K562 (cell line): ENCODE data around the gene GABARAPL2. TPM values are rescaled to one million over a fixed set of nuclear protein-coding genes. Genes with fewer than 3 reads are reported as not detected.

ENCODE experiments used
- BCOR ChIP-seq: fragments of 450-650 bp; IDR thresholded peaks from 2 replicates; pipeline ENCODE4 v1.6.1; 2016
- BRD9 ChIP-seq: fragments of 450-650 bp; IDR thresholded peaks from 2 replicates; pipeline ENCODE4 v1.6.1; 2018; ENCODE audit warnings: low read depth; ENCODE audit not compliant: partially characterized antibody
- C11orf30 ChIP-seq: fragments of 450-650 bp; IDR thresholded peaks from 2 replicates; pipeline ENCODE4 v1.6.1; 2016; ENCODE audit warnings: low read depth, mild to moderate bottlenecking
- CBFA2T3 ChIP-seq: fragments of 450-650 bp; IDR thresholded peaks from 2 replicates; pipeline ENCODE4 v1.6.1; 2017
- DPF2 ChIP-seq: fragments of 450-650 bp; IDR thresholded peaks from 2 replicates; pipeline ENCODE4 v1.6.1; 2016
- GABPA ChIP-seq: fragments of 200-800 bp; sonication (Bioruptor generic); conservative IDR thresholded peaks from 2 replicates; pipeline ENCODE4 v1.6.1; 2016; ENCODE audit warnings: low read depth, missing genetic modification characterization, missing compliant biosample characterization
- MECOM ChIP-seq: fragments of 250-450 bp; sonication (Bioruptor Pico); IDR thresholded peaks from 2 replicates; pipeline ENCODE4 v1.8.0; 2022; ENCODE audit warnings: inconsistent platforms
- MYC ChIP-seq, 2 experiments: fragments of 250-450 bp in 1 of 2; sonication (Bioruptor Pico) in 1 of 2; IDR thresholded peaks; 2 replicates each; pipeline versions ENCODE4 v1.5.1 to v1.6.1; 2012 to 2021; ENCODE audit warnings: low read depth in 2 of 2, borderline replicate concordance in 1 of 2, improper control_type of control experiment in 1 of 2, low read length in 1 of 2, mild to moderate bottlenecking in 1 of 2, moderate library complexity in 1 of 2
- NFATC3 ChIP-seq: fragments of 450-650 bp; IDR thresholded peaks from 2 replicates; pipeline ENCODE4 v1.6.1; 2017; ENCODE audit warnings: mild to moderate bottlenecking
- NR2C1 ChIP-seq, 2 experiments: fragments of 450-650 bp; IDR thresholded peaks; 2 replicates each; pipeline ENCODE4 v1.6.1; 2017; ENCODE audit warnings: mild to moderate bottlenecking in 2 of 2, antibody characterized with exemption in 1 of 2, inconsistent platforms in 1 of 2, missing compliant biosample characterization in 1 of 2, missing genetic modification characterization in 1 of 2
- NRF1 ChIP-seq, 2 experiments: fragments of 450-650 bp; IDR thresholded peaks in 1 of 2; conservative IDR thresholded peaks in 1 of 2; 2 replicates each; pipeline ENCODE4 v1.6.1; 2014; ENCODE audit warnings: mild to moderate bottlenecking in 2 of 2
- NUFIP1 ChIP-seq: fragments of 450-650 bp; IDR thresholded peaks from 2 replicates; pipeline ENCODE4 v1.6.1; 2018; ENCODE audit not compliant: partially characterized antibody
- POLR2AphosphoS5 ChIP-seq: IDR thresholded peaks from 2 replicates; pipeline ENCODE4 v1.6.1; 2011; ENCODE audit warnings: mild to moderate bottlenecking, low read depth, low read length, moderate library complexity; ENCODE audit not compliant: control insufficient read depth, insufficient read depth
- PTTG1 ChIP-seq: fragments of 450-650 bp; IDR thresholded peaks from 2 replicates; pipeline ENCODE4 v1.6.1; 2016; ENCODE audit warnings: low read depth, mild to moderate bottlenecking, missing genetic modification characterization, missing compliant biosample characterization
- RAD51 ChIP-seq: fragments of 450-650 bp; IDR thresholded peaks from 2 replicates; pipeline ENCODE4 v1.7.1; 2016; ENCODE audit warnings: low read depth, mild to moderate bottlenecking, borderline replicate concordance
- SMARCA4 ChIP-seq: fragments of 450-650 bp; IDR thresholded peaks from 2 replicates; pipeline ENCODE4 v1.6.1; 2016
- SP1 ChIP-seq: sonication (generic); formaldehyde crosslinking; IDR thresholded peaks from 2 replicates; pipeline ENCODE4 v1.8.1; 2022; ENCODE audit warnings: mild to moderate bottlenecking, missing genetic modification reagents
- TAF7 ChIP-seq: fragments of 450-650 bp; IDR thresholded peaks from 2 replicates; pipeline ENCODE4 v1.6.1; 2016; ENCODE audit warnings: missing genetic modification characterization, missing compliant biosample characterization
- TAF9B ChIP-seq: fragments of 450-650 bp; IDR thresholded peaks from 2 replicates; pipeline ENCODE4 v1.6.1; 2018; ENCODE audit warnings: mild to moderate bottlenecking; ENCODE audit not compliant: partially characterized antibody
- TRIM24 ChIP-seq, 2 experiments: fragments of 450-650 bp; IDR thresholded peaks; 2 replicates each; pipeline ENCODE4 v1.6.1; 2016
- ZNF41 ChIP-seq: fragments of 250-450 bp; sonication (Bioruptor Pico); conservative IDR thresholded peaks from 2 replicates; pipeline ENCODE4 v1.4.0; 2020; ENCODE audit warnings: mild to moderate bottlenecking
- ZNF695 ChIP-seq: fragments of 450-650 bp; formaldehyde crosslinking; IDR thresholded peaks from 2 replicates; pipeline ENCODE4 v1.4.0; 2020; ENCODE audit warnings: mild to moderate bottlenecking, moderate library complexity
- polyA plus RNA-seq, 8 experiments: library from polyadenylated mRNA; depleted of rRNA in 4 of 8; stranded (reverse) in 5 of 8; unstranded in 3 of 8; fragments of >200 nt; fragmentation: Nextera tagmentation in 2 of 8; fragmentation: Illumina TruSeq in 1 of 8; extraction: Ambion mirVana in 2 of 8; extraction: Trizol in 1 of 8; gene quantifications; 2 replicates each; pipeline versions ENCODE4 v1.2.1 to v1.2.3, GENCODE V29; 2011 to 2014; ENCODE audit warnings: inconsistent platforms in 1 of 8, missing spikeins in 1 of 8
- total RNA-seq, 7 experiments: library from RNA; depleted of rRNA in 6 of 7; stranded (reverse); fragments of >200 nt in 6 of 7; fragmentation: Illumina TruSeq in 2 of 7; extraction: Trizol in 2 of 7; gene quantifications; 2 replicates each; pipeline versions ENCODE4 v1.2.1 to v1.2.3, GENCODE V29; 2011 to 2021; ENCODE audit warnings: low replicate concordance in 1 of 7
- TF ChIP-seq, protein P1 (sequence below): fragments of 450-650 bp; IDR thresholded peaks from 2 replicates; pipeline ENCODE4 v1.6.1; 2016
- TF ChIP-seq, protein P2 (sequence below): fragments of 450-650 bp; IDR thresholded peaks from 2 replicates; pipeline ENCODE4 v1.6.1; 2017; ENCODE audit warnings: antibody characterized with exemption, mild to moderate bottlenecking

GABARAPL2 gene
- total and polyA plus RNA-seq, 9 of the 15 experiments (the other 6 are each of a cell fraction or from before 2014, with no cell fraction given), result 42.1 to 288 (median 91.8) TPM

DNA sequence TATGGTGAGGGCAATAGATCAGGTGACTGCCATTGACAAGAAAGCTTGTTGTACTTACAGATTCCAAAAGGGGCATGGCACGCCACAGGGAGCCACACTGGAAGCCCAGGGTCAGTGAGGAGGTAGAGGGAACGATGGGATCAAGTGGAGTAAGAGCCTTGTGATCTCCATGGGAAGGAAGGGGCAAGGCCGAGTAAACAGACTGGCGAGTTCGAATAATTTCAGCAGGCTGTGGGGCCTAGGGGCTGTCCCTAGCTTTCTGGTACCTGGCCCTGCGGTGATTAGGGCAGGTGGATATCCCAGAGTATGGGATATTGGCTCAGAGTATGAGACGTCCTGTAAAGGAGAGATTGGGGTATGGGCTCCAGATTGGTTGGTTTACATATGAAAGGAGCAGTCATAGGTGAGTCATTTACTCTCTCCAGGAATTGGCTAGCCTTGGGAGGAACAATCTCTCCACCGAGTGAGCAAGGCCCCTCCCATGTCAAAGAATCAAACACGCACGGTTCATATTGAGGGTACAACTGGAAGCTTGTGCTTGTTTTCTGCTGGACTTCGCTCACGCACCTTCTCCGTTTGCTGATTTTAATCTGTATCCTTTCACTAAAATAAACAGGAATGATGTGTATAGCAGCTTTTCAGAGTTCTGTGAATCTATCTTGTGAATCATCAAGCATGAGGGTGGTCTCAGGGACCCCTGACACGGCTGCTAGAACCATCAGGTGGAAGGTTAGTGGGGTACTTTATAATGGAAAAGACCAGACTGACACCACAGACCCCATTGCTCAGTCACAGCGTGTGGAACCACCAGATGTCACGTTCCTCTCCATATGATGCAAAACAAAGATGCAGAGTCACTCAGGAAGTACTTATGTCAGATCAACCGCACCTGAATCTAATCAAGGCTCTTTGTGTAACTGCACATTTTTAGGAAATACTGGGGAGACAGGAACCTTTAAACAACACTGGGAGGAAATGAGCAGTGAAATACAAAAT, 27.9 kb downstream of the GABARAPL2 start (continued):
- TF ChIP-seq, protein P1, sequence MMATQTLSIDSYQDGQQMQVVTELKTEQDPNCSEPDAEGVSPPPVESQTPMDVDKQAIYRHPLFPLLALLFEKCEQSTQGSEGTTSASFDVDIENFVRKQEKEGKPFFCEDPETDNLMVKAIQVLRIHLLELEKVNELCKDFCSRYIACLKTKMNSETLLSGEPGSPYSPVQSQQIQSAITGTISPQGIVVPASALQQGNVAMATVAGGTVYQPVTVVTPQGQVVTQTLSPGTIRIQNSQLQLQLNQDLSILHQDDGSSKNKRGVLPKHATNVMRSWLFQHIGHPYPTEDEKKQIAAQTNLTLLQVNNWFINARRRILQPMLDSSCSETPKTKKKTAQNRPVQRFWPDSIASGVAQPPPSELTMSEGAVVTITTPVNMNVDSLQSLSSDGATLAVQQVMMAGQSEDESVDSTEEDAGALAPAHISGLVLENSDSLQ, result peak; percentile 67; the same call in 1 of the 2 replicates
- TF ChIP-seq TAF7 (tag) (no peak), SMARCA4 (peak; percentile 56), TRIM24 (IDR thresholded peaks at IDR 0.05) (0 out of 4 replicates have a peak, but pooled peaks have one; percentile 15 to 49), TAF9B (peak; percentile 82), POLR2AphosphoS5 (0 out of 2 replicates have a peak, but pooled peaks have one; percentile 25), DPF2 (peak; percentile 80; the same call in 1 of the 2 replicates), PTTG1 (tag) (0 out of 2 replicates have a peak, but pooled peaks have one; percentile 37), NRF1 (conservative IDR thresholded peaks at IDR 0.05 in 1 of 2, IDR thresholded peaks at IDR 0.05 in 1 of 2) (peak; percentile 36 to 49; a peak in 2 of 4 replicates), MECOM (CRISPR knock-in tag) (peak; percentile 63; the same call in 1 of the 2 replicates), ZNF41 (CRISPR knock-in tag) (0 out of 2 replicates have a peak, but pooled peaks have one; percentile 65), C11orf30 (peak; percentile 88), NFATC3 (no peak), NUFIP1 (no peak), BRD9 (peak; percentile 83), NR2C1 (IDR thresholded peaks at IDR 0.05) (peak; percentile 15; the same call in 1 of the 2 replicates), NR2C1 (tag; IDR thresholded peaks at IDR 0.05) (peak; percentile 71), RAD51 (0 out of 2 replicates have a peak, but pooled peaks have one; percentile 21), CBFA2T3 (peak; percentile 53), ZNF695 (CRISPR knock-in tag) (no peak), GABPA (peak; percentile 47; the same call in 1 of the 2 replicates), BCOR (no peak), SP1 (CRISPR knock-in tag) (no peak), MYC (IDR thresholded peaks at IDR 0.05; ENCODE audit: low read depth, low read length) (peak; percentile 84), MYC (CRISPR knock-in tag; IDR thresholded peaks at IDR 0.05; ENCODE audit: borderline replicate concordance, low read depth) (no peak)
- TF ChIP-seq, protein P2, sequence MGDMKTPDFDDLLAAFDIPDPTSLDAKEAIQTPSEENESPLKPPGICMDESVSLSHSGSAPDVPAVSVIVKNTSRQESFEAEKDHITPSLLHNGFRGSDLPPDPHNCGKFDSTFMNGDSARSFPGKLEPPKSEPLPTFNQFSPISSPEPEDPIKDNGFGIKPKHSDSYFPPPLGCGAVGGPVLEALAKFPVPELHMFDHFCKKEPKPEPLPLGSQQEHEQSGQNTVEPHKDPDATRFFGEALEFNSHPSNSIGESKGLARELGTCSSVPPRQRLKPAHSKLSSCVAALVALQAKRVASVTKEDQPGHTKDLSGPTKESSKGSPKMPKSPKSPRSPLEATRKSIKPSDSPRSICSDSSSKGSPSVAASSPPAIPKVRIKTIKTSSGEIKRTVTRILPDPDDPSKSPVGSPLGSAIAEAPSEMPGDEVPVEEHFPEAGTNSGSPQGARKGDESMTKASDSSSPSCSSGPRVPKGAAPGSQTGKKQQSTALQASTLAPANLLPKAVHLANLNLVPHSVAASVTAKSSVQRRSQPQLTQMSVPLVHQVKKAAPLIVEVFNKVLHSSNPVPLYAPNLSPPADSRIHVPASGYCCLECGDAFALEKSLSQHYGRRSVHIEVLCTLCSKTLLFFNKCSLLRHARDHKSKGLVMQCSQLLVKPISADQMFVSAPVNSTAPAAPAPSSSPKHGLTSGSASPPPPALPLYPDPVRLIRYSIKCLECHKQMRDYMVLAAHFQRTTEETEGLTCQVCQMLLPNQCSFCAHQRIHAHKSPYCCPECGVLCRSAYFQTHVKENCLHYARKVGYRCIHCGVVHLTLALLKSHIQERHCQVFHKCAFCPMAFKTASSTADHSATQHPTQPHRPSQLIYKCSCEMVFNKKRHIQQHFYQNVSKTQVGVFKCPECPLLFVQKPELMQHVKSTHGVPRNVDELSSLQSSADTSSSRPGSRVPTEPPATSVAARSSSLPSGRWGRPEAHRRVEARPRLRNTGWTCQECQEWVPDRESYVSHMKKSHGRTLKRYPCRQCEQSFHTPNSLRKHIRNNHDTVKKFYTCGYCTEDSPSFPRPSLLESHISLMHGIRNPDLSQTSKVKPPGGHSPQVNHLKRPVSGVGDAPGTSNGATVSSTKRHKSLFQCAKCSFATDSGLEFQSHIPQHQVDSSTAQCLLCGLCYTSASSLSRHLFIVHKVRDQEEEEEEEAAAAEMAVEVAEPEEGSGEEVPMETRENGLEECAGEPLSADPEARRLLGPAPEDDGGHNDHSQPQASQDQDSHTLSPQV, result peak; percentile 97
